Fibroblast of lung (primary cell): Measurements from ENCODE around the gene EPB41L1. TPM values are rescaled to one million over a fixed set of nuclear protein-coding genes. Genes with fewer than 3 reads are reported as not detected.

ENCODE experiments used
- DNase-seq, 2 donors: peaks; one replicate each; pipeline versions ENCODE4 v3.0.0 to v3.0.0-alpha.2; 2010; ENCODE audit warnings: low read depth in 2 of 2
- H2AFZ ChIP-seq: 2 replicates; pipeline ENCODE4 v1.5.1; 2012; ENCODE audit warnings: low read length, control low read depth, inconsistent platforms
- H3K27ac ChIP-seq: 2 replicates; pipeline ENCODE4 v1.5.1; 2011; ENCODE audit warnings: low read length, control low read depth; ENCODE audit not compliant: insufficient read depth
- H3K27me3 ChIP-seq: 2 replicates; pipeline ENCODE4 v1.5.1; 2011; ENCODE audit warnings: mild to moderate bottlenecking, low read length; ENCODE audit not compliant: control insufficient read depth, insufficient read depth
- H3K36me3 ChIP-seq: 2 replicates; pipeline ENCODE4 v1.5.1; 2011; ENCODE audit warnings: low read length; ENCODE audit not compliant: control insufficient read depth, insufficient read depth
- H3K4me1 ChIP-seq: 2 replicates; pipeline ENCODE4 v1.5.1; 2011; ENCODE audit warnings: low read length; ENCODE audit not compliant: control insufficient read depth, insufficient read depth; ENCODE audit errors: extremely low read depth
- H3K4me2 ChIP-seq: 2 replicates; pipeline ENCODE4 v1.5.1; 2011; ENCODE audit warnings: low read length, control low read depth; ENCODE audit not compliant: insufficient read depth; ENCODE audit errors: extremely low read depth
- H3K4me3 ChIP-seq, 4 experiments: fragments of 200-600 bp in 1 of 4; sonication (generic) in 1 of 4; replicated peaks in 1 of 4; 2 replicates each; pipeline ENCODE4 v1.5.1; 2011 to 2016; ENCODE audit warnings: low read length in 4 of 4, low read depth in 3 of 4, mild to moderate bottlenecking in 3 of 4, control low read depth in 2 of 4, inconsistent platforms in 1 of 4, mixed read lengths in 1 of 4; ENCODE audit not compliant: insufficient read depth in 1 of 4; ENCODE audit errors: control extremely low read depth in 1 of 4
- H3K79me2 ChIP-seq: 2 replicates; pipeline ENCODE4 v1.5.1; 2012; ENCODE audit warnings: mild to moderate bottlenecking, low read length, inconsistent platforms; ENCODE audit not compliant: control insufficient read depth, insufficient read depth
- H3K9ac ChIP-seq: 2 replicates; pipeline ENCODE4 v1.5.1; 2011; ENCODE audit warnings: mild to moderate bottlenecking, low read length, control low read depth; ENCODE audit not compliant: insufficient read depth
- H3K9me3 ChIP-seq: 2 replicates; pipeline ENCODE4 v1.5.1; 2012; ENCODE audit warnings: low read depth, low read length; ENCODE audit not compliant: control insufficient read depth, insufficient read depth
- H4K20me1 ChIP-seq: 2 replicates; pipeline ENCODE4 v1.5.1; 2011; ENCODE audit warnings: low read length; ENCODE audit not compliant: control insufficient read depth, insufficient read depth; ENCODE audit errors: extremely low read depth
- EZH2 ChIP-seq: IDR thresholded peaks from 2 replicates; pipeline ENCODE4 v1.5.1; 2012; ENCODE audit warnings: low read length, control low read depth, mild to moderate bottlenecking; ENCODE audit errors: missing control alignments
- polyA plus RNA-seq, 2 donors: library from polyadenylated mRNA; depleted of rRNA in 1 of 2; stranded (reverse) in 1 of 2; unstranded in 1 of 2; fragments of >200 nt; gene quantifications; 2 replicates each; pipeline ENCODE4 v1.2.1, GENCODE V29; 2011 to 2012; ENCODE audit warnings: missing spikeins in 1 of 2
- total RNA-seq: library from RNA; depleted of rRNA; stranded (reverse); fragments of >200 nt; gene quantifications from 2 replicates; pipeline ENCODE4 v1.2.1, GENCODE V29; 2014
- TF ChIP-seq, protein P1 (sequence below), 2 donors: IDR thresholded peaks in 1 of 2; conservative IDR thresholded peaks in 1 of 2; 1 replicate in 1 of 2; 2 replicates in 1 of 2; pipeline ENCODE4 v1.5.1; 2011 to 2012; ENCODE audit warnings: low read length in 2 of 2, control low read depth in 1 of 2, inconsistent platforms in 1 of 2, low read depth in 1 of 2, mild to moderate bottlenecking in 1 of 2

The EPB41L1 gene
- total and polyA plus RNA-seq, 2 donors (not counting 1 experiment from before 2014, with no cell fraction given) = 16.2 to 17.0 TPM

DNA sequence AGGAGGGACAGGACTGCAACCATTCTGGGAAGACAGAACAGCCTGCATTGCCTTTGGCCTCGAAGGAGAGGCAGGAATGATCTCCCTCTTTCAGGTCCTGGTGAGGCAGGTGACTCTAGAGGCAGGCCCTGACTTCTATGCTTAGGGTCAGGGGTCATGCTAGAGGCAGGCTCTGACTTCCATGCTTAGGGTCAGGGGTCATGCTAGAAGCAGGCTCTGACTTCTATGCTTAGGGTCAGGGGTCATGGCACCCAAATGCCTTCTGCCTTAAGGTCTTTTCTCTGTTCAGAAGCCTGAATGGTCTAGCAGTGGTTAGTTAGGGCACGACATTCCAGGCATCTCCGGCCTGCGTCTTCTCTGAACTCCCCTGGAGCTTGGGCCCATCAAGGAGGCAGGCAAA, 46.7 kb downstream of the EPB41L1 start:
- H3K4me2 ChIP-seq = no peak overlapping the region
- no peak for TF ChIP-seq EZH2
- H3K9ac ChIP-seq = no peak overlapping the region
- H2AFZ ChIP-seq = no peak overlapping the region
- no peak overlapping the region for H3K27ac ChIP-seq
- H3K79me2 ChIP-seq = no peaks in the 10 kb centered on the region
- no peak for DNase-seq
- no peak overlapping the region for H3K4me3 ChIP-seq
- no peaks in the 10 kb centered on the region for H3K4me1 ChIP-seq
- H3K27me3 ChIP-seq = no peaks in the 10 kb centered on the region
- no peaks in the 10 kb centered on the region for H4K20me1 ChIP-seq
- no peaks in the 10 kb centered on the region for H3K36me3 ChIP-seq
- no peaks in the 10 kb centered on the region for H3K9me3 ChIP-seq

DNA sequence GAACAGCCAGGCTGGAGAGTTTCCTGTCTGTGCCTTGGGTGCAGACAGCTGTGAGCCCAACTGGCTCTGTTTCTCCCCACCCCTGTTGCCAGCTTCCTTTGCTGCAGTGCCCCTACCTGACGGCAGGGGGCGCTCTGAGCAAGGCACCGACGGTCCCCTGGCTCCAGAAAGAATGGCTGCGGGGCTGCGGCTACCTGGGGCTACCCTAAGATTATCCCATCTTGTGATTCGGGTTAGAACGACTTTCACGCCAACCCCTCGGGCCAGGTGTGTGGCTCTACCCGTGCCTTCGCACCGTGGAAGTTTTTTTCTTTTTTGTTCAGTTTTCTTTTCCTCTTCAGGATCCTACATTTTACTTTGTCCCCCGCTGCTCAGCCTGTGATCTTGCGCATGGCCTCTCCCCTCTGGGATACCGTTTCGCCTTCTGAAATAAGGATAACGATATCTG, 48.4 kb downstream of the EPB41L1 start:
- Histone ChIP-seq H3K4me1 (no peaks in the 10 kb centered on the region), H3K9ac (no peak overlapping the region), H4K20me1 (no peaks in the 10 kb centered on the region), H3K9me3 (no peaks in the 10 kb centered on the region), H3K27me3 (no peaks in the 10 kb centered on the region), H3K4me2 (no peak overlapping the region), H3K4me3 (no peak overlapping the region), H2AFZ (no peak overlapping the region), H3K36me3 (no peaks in the 10 kb centered on the region), H3K79me2 (no peaks in the 10 kb centered on the region), H3K27ac (no peak overlapping the region)
- peak; percentile 22 to 37 for DNase-seq
- no peak for TF ChIP-seq EZH2
- TF ChIP-seq, protein P1, sequence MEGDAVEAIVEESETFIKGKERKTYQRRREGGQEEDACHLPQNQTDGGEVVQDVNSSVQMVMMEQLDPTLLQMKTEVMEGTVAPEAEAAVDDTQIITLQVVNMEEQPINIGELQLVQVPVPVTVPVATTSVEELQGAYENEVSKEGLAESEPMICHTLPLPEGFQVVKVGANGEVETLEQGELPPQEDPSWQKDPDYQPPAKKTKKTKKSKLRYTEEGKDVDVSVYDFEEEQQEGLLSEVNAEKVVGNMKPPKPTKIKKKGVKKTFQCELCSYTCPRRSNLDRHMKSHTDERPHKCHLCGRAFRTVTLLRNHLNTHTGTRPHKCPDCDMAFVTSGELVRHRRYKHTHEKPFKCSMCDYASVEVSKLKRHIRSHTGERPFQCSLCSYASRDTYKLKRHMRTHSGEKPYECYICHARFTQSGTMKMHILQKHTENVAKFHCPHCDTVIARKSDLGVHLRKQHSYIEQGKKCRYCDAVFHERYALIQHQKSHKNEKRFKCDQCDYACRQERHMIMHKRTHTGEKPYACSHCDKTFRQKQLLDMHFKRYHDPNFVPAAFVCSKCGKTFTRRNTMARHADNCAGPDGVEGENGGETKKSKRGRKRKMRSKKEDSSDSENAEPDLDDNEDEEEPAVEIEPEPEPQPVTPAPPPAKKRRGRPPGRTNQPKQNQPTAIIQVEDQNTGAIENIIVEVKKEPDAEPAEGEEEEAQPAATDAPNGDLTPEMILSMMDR (conservative IDR thresholded peaks at IDR 0.05 in 1 of 2, IDR thresholded peaks at IDR 0.05 in 1 of 2; ENCODE audit: low read depth in 1 of 2, low read length in 2 of 2) = peak; percentile 97 to 100

DNA sequence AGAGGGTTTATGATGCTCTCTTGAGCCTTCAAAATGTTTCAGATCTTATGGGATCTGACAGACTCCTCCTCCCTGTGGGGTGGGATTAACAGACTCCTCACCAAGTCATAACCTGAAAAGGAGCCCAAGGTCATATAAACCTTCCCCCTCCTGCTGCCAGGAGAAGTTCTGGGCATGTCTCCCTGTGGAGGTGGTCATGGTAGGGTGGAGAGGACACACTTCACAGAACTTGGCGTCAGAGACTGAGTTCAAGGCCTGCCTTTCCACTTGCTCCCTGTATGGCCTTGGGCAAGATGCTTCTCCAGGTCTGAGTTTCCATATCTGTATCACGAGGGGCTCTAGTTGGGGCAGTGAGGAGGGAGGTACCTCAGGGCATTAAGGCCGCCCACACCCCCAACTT, 49.3 kb downstream of the EPB41L1 start:
- Histone ChIP-seq H3K9me3 (no peaks in the 10 kb centered on the region), H2AFZ (no peak overlapping the region), H3K4me2 (no peak overlapping the region), H3K36me3 (no peaks in the 10 kb centered on the region), H3K79me2 (no peaks in the 10 kb centered on the region), H4K20me1 (no peaks in the 10 kb centered on the region), H3K9ac (no peak overlapping the region), H3K4me1 (no peaks in the 10 kb centered on the region), H3K4me3 (no peak overlapping the region), H3K27me3 (no peaks in the 10 kb centered on the region), H3K27ac (no peak overlapping the region)
- DNase-seq = no peak
- no peak for TF ChIP-seq EZH2
- TF ChIP-seq, protein P1 (conservative IDR thresholded peaks at IDR 0.05 in 1 of 2, IDR thresholded peaks at IDR 0.05 in 1 of 2; ENCODE audit: low read depth in 1 of 2, low read length in 2 of 2) = no peak
